Measurements from ENCODE around the gene MYO1D. TPM values are rescaled to one million over a fixed set of nuclear protein-coding genes. Genes with fewer than 3 reads are reported as not detected.

Gene MYO1D
- total RNA-seq, 1 donor from 2014 or later = 18.0 TPM

- Histone ChIP-seq H3K27ac (ENCODE audit: low read depth, low read length) (no peak overlapping the region), H3K79me2 (ENCODE audit: insufficient read depth, low read length) (no peaks in the 10 kb centered on the region), H3K4me3 (ENCODE audit: insufficient read depth, low read depth, low read length) (no peak overlapping the region), H3K27me3 (ENCODE audit: insufficient read depth, low read length) (no peaks in the 10 kb centered on the region), H4K20me1 (ENCODE audit: insufficient read depth, low read length) (no peaks in the 10 kb centered on the region), H3K4me1 (ENCODE audit: insufficient read depth, low read length) (no peaks in the 10 kb centered on the region), H3K4me2 (ENCODE audit: low read length) (no peak overlapping the region), H3K9ac (ENCODE audit: low read length) (no peak overlapping the region), H2AFZ (ENCODE audit: low read depth, low read length) (no peak overlapping the region), H3K9me3 (ENCODE audit: insufficient read depth, low read depth, low read length) (no peaks in the 10 kb centered on the region), H3K36me3 (ENCODE audit: insufficient read depth, low read length) (no peaks in the 10 kb centered on the region)
- no peak for DNase-seq (ENCODE audit: low read depth)
- Mint-ChIP-seq H3K27ac (ENCODE audit: unreplicated experiment) (no peak overlapping the region), H3K27me3 (ENCODE audit: low read depth, unreplicated experiment) (no peaks in the 10 kb centered on the region), H3K4me3 (ENCODE audit: unreplicated experiment) (no peak overlapping the region), H3K4me1 (ENCODE audit: low read depth, unreplicated experiment) (no peaks in the 10 kb centered on the region), H3K36me3 (ENCODE audit: low read depth, unreplicated experiment) (peaks cover 12% of the 10 kb centered on the region), H3K9me3 (ENCODE audit: unreplicated experiment) (peaks cover 10% of the 10 kb centered on the region)
- TF ChIP-seq EZH2 (IDR thresholded peaks at IDR 0.05; ENCODE audit: insufficient read depth, low read length) (no peak), CTCF (IDR thresholded peaks at IDR 0.05; ENCODE audit: insufficient read depth, low read depth, low read length) (no peak)
- FAIRE-seq = no peak
Observed at GRCh38 chr17:32602396-32602795, 274.5 kb downstream of the MYO1D start.

GRCh38 chr17:32601866-32602265 is 275.1 kb downstream of the MYO1D start:
- TF ChIP-seq EZH2 (IDR thresholded peaks at IDR 0.05; ENCODE audit: insufficient read depth, low read length) (no peak), CTCF (IDR thresholded peaks at IDR 0.05; ENCODE audit: insufficient read depth, low read depth, low read length) (no peak)
- no peaks in the 10 kb centered on the region for H3K79me2 ChIP-seq (ENCODE audit: insufficient read depth, low read length)
- H3K4me1 ChIP-seq (ENCODE audit: insufficient read depth, low read length) = no peaks in the 10 kb centered on the region
- Mint-ChIP-seq H3K9me3 (ENCODE audit: unreplicated experiment) (peaks cover 10% of the 10 kb centered on the region), H3K36me3 (ENCODE audit: low read depth, unreplicated experiment) (peaks cover 12% of the 10 kb centered on the region), H3K27me3 (ENCODE audit: low read depth, unreplicated experiment) (no peaks in the 10 kb centered on the region), H3K27ac (ENCODE audit: unreplicated experiment) (no peak overlapping the region), H3K4me3 (ENCODE audit: unreplicated experiment) (no peak overlapping the region), H3K4me1 (ENCODE audit: low read depth, unreplicated experiment) (no peaks in the 10 kb centered on the region)
- H3K27ac ChIP-seq (ENCODE audit: low read depth, low read length) = no peak overlapping the region
- no peaks in the 10 kb centered on the region for H4K20me1 ChIP-seq (ENCODE audit: insufficient read depth, low read length)
- H3K36me3 ChIP-seq (ENCODE audit: insufficient read depth, low read length) = no peaks in the 10 kb centered on the region
- no peaks in the 10 kb centered on the region for H3K27me3 ChIP-seq (ENCODE audit: insufficient read depth, low read length)
- no peak for DNase-seq (ENCODE audit: low read depth)
- H3K4me2 ChIP-seq (ENCODE audit: low read length) = no peak overlapping the region
- H3K4me3 ChIP-seq (ENCODE audit: insufficient read depth, low read depth, low read length) = no peak overlapping the region
- no peak for FAIRE-seq
- H3K9ac ChIP-seq (ENCODE audit: low read length) = no peak overlapping the region
- H2AFZ ChIP-seq (ENCODE audit: low read depth, low read length) = no peak overlapping the region
- H3K9me3 ChIP-seq (ENCODE audit: insufficient read depth, low read depth, low read length) = no peaks in the 10 kb centered on the region

GRCh38 chr17:32596628-32597027 is 280.3 kb downstream of the MYO1D start:
- peaks cover 10% of the 10 kb centered on the region for H3K9me3 Mint-ChIP-seq (ENCODE audit: unreplicated experiment)
- no peak overlapping the region for H3K9ac ChIP-seq (ENCODE audit: low read length)
- H3K27me3 ChIP-seq (ENCODE audit: insufficient read depth, low read length) = no peaks in the 10 kb centered on the region
- no peak overlapping the region for H3K4me2 ChIP-seq (ENCODE audit: low read length)
- H4K20me1 ChIP-seq (ENCODE audit: insufficient read depth, low read length) = no peaks in the 10 kb centered on the region
- H3K27ac ChIP-seq (ENCODE audit: low read depth, low read length) = no peak overlapping the region
- no peak for TF ChIP-seq EZH2 (IDR thresholded peaks at IDR 0.05; ENCODE audit: insufficient read depth, low read length)
- TF ChIP-seq CTCF (IDR thresholded peaks at IDR 0.05; ENCODE audit: insufficient read depth, low read depth, low read length) = no peak
- FAIRE-seq (no peak), DNase-seq (ENCODE audit: low read depth) (no peak)
- peaks cover 12% of the 10 kb centered on the region for H3K36me3 Mint-ChIP-seq (ENCODE audit: low read depth, unreplicated experiment)
- no peaks in the 10 kb centered on the region for H3K4me1 ChIP-seq (ENCODE audit: insufficient read depth, low read length)
- H3K4me3 ChIP-seq (ENCODE audit: insufficient read depth, low read depth, low read length) = no peak overlapping the region
- H3K36me3 ChIP-seq (ENCODE audit: insufficient read depth, low read length) = no peaks in the 10 kb centered on the region
- no peaks in the 10 kb centered on the region for H3K27me3 Mint-ChIP-seq (ENCODE audit: low read depth, unreplicated experiment)
- H3K4me1 Mint-ChIP-seq (ENCODE audit: low read depth, unreplicated experiment) = peaks cover 3% of the 10 kb centered on the region
- H3K4me3 Mint-ChIP-seq (ENCODE audit: unreplicated experiment) = no peak overlapping the region
- no peak overlapping the region for H3K27ac Mint-ChIP-seq (ENCODE audit: unreplicated experiment)
- no peaks in the 10 kb centered on the region for H3K9me3 ChIP-seq (ENCODE audit: insufficient read depth, low read depth, low read length)
- H2AFZ ChIP-seq (ENCODE audit: low read depth, low read length) = no peak overlapping the region
- no peaks in the 10 kb centered on the region for H3K79me2 ChIP-seq (ENCODE audit: insufficient read depth, low read length)
